Neural progenitor cell (in vitro differentiated cells): ENCODE data around the gene ATP2B3. TPM values are rescaled to one million over a fixed set of nuclear protein-coding genes. Genes with fewer than 3 reads are reported as not detected.

ENCODE experiments used
- DNase-seq: peaks from one replicate; pipeline ENCODE4 v3.0.0-alpha.2; 2016; ENCODE audit warnings: low spot score
- H2AFZ ChIP-seq: fragments of 200-600 bp; sonication (generic); replicated peaks from 2 replicates; pipeline ENCODE4 v1.6.1; 2016; ENCODE audit warnings: antibody characterized with exemption
- H3F3A ChIP-seq: fragments of 200-600 bp; sonication (generic); 2 replicates; pipeline ENCODE4 v1.6.1; 2016; ENCODE audit warnings: antibody characterized with exemption, low read depth
- H3K27ac ChIP-seq: fragments of 200-600 bp; sonication (generic); 2 replicates; pipeline ENCODE4 v1.5.1; 2016; ENCODE audit warnings: mild to moderate bottlenecking
- H3K27me3 ChIP-seq: fragments of 200-600 bp; sonication (generic); 2 replicates; pipeline ENCODE4 v1.6.1; 2016; ENCODE audit warnings: mild to moderate bottlenecking, moderate library complexity
- H3K36me3 ChIP-seq: fragments of 200-600 bp; sonication (generic); 2 replicates; pipeline ENCODE4 v1.5.1; 2016
- H3K4me1 ChIP-seq: fragments of 200-600 bp; sonication (generic); 2 replicates; pipeline ENCODE4 v1.6.1; 2016; ENCODE audit warnings: mixed run types
- H3K4me2 ChIP-seq: fragments of 200-600 bp; sonication (generic); 2 replicates; pipeline ENCODE4 v1.6.1; 2016
- H3K4me3 ChIP-seq: fragments of 200-600 bp; sonication (generic); 2 replicates; pipeline ENCODE4 v1.5.1; 2016
- H3K79me2 ChIP-seq: fragments of 200-600 bp; sonication (generic); 2 replicates; pipeline ENCODE4 v1.6.1; 2016; ENCODE audit warnings: low read depth
- H3K9ac ChIP-seq: fragments of 200-600 bp; sonication (generic); 2 replicates; pipeline ENCODE4 v1.6.1; 2016
- H3K9me3 ChIP-seq: fragments of 200-600 bp; sonication (generic); 2 replicates; pipeline ENCODE4 v1.5.1; 2016; ENCODE audit warnings: low read depth
- H4K20me1 ChIP-seq: fragments of 200-600 bp; sonication (generic); 2 replicates; pipeline ENCODE4 v1.6.1; 2016; ENCODE audit warnings: low read depth
- H3K27ac Mint-ChIP-seq: 3 replicates; pipeline ENCODE4 v1.8.0; 2021; ENCODE audit warnings: mixed read lengths
- H3K27me3 Mint-ChIP-seq: 2 replicates; pipeline ENCODE4 v1.8.0; 2022; ENCODE audit warnings: low read depth, mild to moderate bottlenecking, inconsistent platforms, moderate library complexity, mixed read lengths; ENCODE audit not compliant: insufficient read depth
- H3K36me3 Mint-ChIP-seq: 3 replicates; pipeline ENCODE4 v1.8.0; 2021; ENCODE audit warnings: mixed read lengths
- H3K4me1 Mint-ChIP-seq: 3 replicates; pipeline ENCODE4 v1.8.0; 2021; ENCODE audit warnings: mixed read lengths
- H3K4me3 Mint-ChIP-seq: 3 replicates; pipeline ENCODE4 v1.8.0; 2021; ENCODE audit warnings: mild to moderate bottlenecking, moderate library complexity, mixed read lengths
- H3K9me3 Mint-ChIP-seq: 3 replicates; pipeline ENCODE4 v1.8.0; 2020; ENCODE audit warnings: mixed read lengths
- CTCF ChIP-seq: fragments of 200-600 bp; sonication (generic); IDR thresholded peaks from 2 replicates; pipeline ENCODE4 v1.5.1; 2017; ENCODE audit warnings: antibody characterized with exemption, mild to moderate bottlenecking
- EZH2 ChIP-seq: fragments of 200-600 bp; sonication (generic); IDR thresholded peaks from 2 replicates; pipeline ENCODE4 v1.6.1; 2017; ENCODE audit warnings: antibody characterized with exemption, mild to moderate bottlenecking, moderate library complexity
- EZH2phosphoT487 ChIP-seq: fragments of 200-600 bp; sonication (generic); IDR thresholded peaks from 2 replicates; pipeline ENCODE4 v1.6.1; 2017; ENCODE audit warnings: antibody characterized with exemption
- total RNA-seq: library from RNA; depleted of rRNA; stranded (reverse); fragments of >200 nt; gene quantifications from 2 replicates; pipeline ENCODE4 v1.2.3, GENCODE V29; 2015; ENCODE audit warnings: low replicate concordance

The ATP2B3 gene
- total RNA-seq, 1 donor from 2014 or later: not detected

DNA sequence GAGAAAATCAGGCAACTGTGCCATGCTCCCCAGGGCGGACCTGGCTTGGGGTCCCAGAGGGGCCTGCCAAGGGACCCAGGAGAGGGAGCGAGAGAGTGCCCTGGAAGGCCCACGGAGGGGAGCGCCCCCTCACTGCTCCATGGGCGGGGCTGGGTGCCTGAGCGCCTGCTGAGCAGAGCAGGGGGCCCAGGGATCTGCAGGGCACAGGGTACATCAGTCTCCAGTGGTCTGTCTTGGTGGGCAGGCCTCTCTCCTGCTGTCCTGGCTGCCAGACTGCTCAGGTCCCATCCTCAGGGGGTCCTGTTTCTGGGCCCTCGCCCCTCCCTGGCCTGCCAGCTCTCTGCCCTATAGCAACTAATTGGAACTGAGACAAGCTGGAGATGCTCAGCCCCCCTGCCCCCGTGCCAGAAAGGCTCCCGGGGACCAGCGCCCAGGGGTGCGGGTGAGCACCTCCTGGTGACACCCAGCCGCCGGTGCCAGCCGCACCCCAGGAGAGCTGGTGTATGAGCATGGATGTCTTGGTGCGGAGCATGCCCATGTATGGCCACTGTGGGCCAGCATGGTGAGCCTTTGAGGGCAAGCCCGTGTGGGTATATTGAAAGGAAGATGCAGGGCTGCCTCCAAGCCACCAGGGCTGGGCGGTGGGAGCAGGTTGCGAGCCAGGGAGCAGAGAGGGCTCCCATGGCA, 21.4 kb upstream of the ATP2B3 start:
- no peak overlapping the region for H3K4me3 Mint-ChIP-seq
- H3K27ac ChIP-seq: no peak overlapping the region
- no peaks in the 10 kb centered on the region for H3K36me3 Mint-ChIP-seq
- H3K9me3 Mint-ChIP-seq: peaks cover 12% of the 10 kb centered on the region
- no peak overlapping the region for H3K4me3 ChIP-seq
- peaks cover 15% of the 10 kb centered on the region for H3K4me1 Mint-ChIP-seq
- H3K9me3 ChIP-seq: no peaks in the 10 kb centered on the region
- DNase-seq: no peak
- no peak overlapping the region for H3K9ac ChIP-seq
- H3K27me3 ChIP-seq: no peaks in the 10 kb centered on the region
- H2AFZ ChIP-seq: no peak overlapping the region
- H3K4me1 ChIP-seq: peaks cover 7% of the 10 kb centered on the region
- TF ChIP-seq EZH2: no peak
- no peak for TF ChIP-seq CTCF
- TF ChIP-seq EZH2phosphoT487: no peak
- no peaks in the 10 kb centered on the region for H3K36me3 ChIP-seq
- H3K79me2 ChIP-seq: no peaks in the 10 kb centered on the region
- peaks cover 7% of the 10 kb centered on the region for H3F3A ChIP-seq
- no peaks in the 10 kb centered on the region for H4K20me1 ChIP-seq
- H3K27me3 Mint-ChIP-seq: peaks cover 14% of the 10 kb centered on the region
- no peak overlapping the region for H3K4me2 ChIP-seq
- H3K27ac Mint-ChIP-seq: no peak overlapping the region

- Histone ChIP-seq H3K9me3 (no peaks in the 10 kb centered on the region), H3K4me3 (no peak overlapping the region), H3K27ac (no peak overlapping the region), H2AFZ (no peak overlapping the region), H4K20me1 (no peaks in the 10 kb centered on the region), H3K4me1 (peaks cover 5% of the 10 kb centered on the region), H3K79me2 (no peaks in the 10 kb centered on the region), H3K36me3 (no peaks in the 10 kb centered on the region), H3F3A (peaks cover 8% of the 10 kb centered on the region), H3K9ac (no peak overlapping the region), H3K4me2 (no peak overlapping the region), H3K27me3 (no peaks in the 10 kb centered on the region)
- Mint-ChIP-seq H3K27me3 (peaks cover 14% of the 10 kb centered on the region), H3K9me3 (peaks cover 12% of the 10 kb centered on the region), H3K4me1 (peaks cover 10% of the 10 kb centered on the region), H3K4me3 (no peak overlapping the region), H3K36me3 (no peaks in the 10 kb centered on the region), H3K27ac (no peak overlapping the region)
- TF ChIP-seq CTCF (no peak), EZH2 (no peak), EZH2phosphoT487 (no peak)
- no peak for DNase-seq
These were observed 20.9 kb upstream of the ATP2B3 start for GRCh38 chrX:153496590-153496959.

GRCh38 chrX:153498453-153498852, 19.0 kb upstream of the ATP2B3 start:
- Histone ChIP-seq H3K4me3 (no peak overlapping the region), H3K9me3 (no peaks in the 10 kb centered on the region), H3K4me2 (no peak overlapping the region), H3K36me3 (no peaks in the 10 kb centered on the region), H3K4me1 (no peaks in the 10 kb centered on the region), H3K27ac (no peak overlapping the region), H3K79me2 (no peaks in the 10 kb centered on the region), H4K20me1 (no peaks in the 10 kb centered on the region), H3K27me3 (no peaks in the 10 kb centered on the region), H2AFZ (no peak overlapping the region), H3F3A (peaks cover 8% of the 10 kb centered on the region), H3K9ac (no peak overlapping the region)
- no peak for DNase-seq
- Mint-ChIP-seq H3K4me1 (peaks cover 7% of the 10 kb centered on the region), H3K4me3 (no peak overlapping the region), H3K27ac (no peak overlapping the region), H3K36me3 (no peaks in the 10 kb centered on the region), H3K9me3 (peaks cover 9% of the 10 kb centered on the region), H3K27me3 (peaks cover 12% of the 10 kb centered on the region)
- TF ChIP-seq EZH2: no peak
- TF ChIP-seq EZH2phosphoT487: no peak
- no peak for TF ChIP-seq CTCF
